HT-29 (cell line): ENCODE measurements around the gene SULT1C2. TPM values are rescaled to one million over a fixed set of nuclear protein-coding genes. Genes with fewer than 3 reads are reported as not detected.
"Not testable (repeated sequence)": the region's sequence is repeated elsewhere in the genome, so short reads cannot be mapped to it uniquely, and the experiment has no call there.

ENCODE experiments used
- DNase-seq: peaks from one replicate; pipeline ENCODE4 v3.0.0-alpha.2; 2015; ENCODE audit warnings: low spot score
- total RNA-seq: library from RNA; depleted of rRNA; stranded (reverse); fragments of >200 nt; shearing (Covaris generic); gene quantifications from 2 replicates; pipeline ENCODE4 v1.2.3, GENCODE V29; 2014; rRNA removed

SULT1C2 gene
- not detected in 2 replicates for total RNA-seq

DNA sequence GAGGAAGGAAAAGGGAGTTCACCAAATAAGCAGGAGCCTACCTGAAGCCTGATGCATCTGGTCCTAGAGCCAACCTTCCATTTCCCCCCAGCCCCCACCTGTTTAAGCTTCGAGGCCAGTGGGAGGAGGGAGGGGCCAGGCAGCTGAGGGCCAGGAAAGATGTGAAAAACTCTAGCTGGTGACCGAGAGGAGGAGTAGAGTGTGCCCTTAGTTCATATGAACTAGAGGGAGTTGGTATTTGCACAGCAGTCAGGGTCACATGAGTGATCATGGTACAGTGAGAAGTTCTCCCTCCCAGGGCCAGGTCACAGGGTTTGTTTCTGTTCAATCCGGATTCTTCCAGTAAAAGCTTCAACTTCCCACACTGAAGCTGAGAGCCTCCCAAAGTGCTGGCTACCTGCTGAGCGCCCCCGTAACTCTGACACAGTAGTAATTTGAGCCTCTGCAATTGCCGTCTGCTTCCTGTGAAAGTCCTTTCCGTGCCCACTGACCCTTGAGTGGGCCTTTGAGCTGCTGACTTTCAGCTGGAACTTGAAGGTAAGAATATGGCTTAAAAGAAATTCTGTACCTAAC is at the start of gene SULT1C2:
Gene SULT1C2, plus strand, starts transcription at position 362 of the 573 bp plus-strand sequence. CDS start 4,773 bp downstream, outside the sequence.
- no peak for DNase-seq

DNA sequence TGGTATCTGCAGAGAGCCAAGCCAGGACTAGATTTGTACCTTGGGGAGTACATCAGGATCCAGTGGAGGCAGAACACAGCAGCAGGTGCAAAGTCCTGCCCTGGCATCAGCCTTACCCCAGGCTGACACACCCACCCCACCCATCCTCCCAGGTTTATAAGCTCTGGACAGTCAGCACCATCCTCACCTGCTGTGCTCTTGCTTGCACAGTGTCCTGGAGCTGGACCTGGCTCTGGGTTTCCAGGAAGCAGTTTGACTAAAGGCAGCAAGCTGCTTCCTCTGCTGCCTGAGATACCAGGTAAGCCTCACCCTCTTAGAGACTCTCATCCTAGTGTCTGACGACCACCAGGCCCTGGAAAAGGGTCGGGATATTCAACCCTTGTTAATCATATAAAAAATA is 48.9 kb upstream of the SULT1C2 start, which contains the start of gene SULT1C3:
Gene SULT1C3, plus strand, starts transcription at position 183 of the 400 bp plus-strand sequence. CDS start 7,227 bp downstream, outside the sequence.
- DNase-seq, result peak; percentile 13

DNA sequence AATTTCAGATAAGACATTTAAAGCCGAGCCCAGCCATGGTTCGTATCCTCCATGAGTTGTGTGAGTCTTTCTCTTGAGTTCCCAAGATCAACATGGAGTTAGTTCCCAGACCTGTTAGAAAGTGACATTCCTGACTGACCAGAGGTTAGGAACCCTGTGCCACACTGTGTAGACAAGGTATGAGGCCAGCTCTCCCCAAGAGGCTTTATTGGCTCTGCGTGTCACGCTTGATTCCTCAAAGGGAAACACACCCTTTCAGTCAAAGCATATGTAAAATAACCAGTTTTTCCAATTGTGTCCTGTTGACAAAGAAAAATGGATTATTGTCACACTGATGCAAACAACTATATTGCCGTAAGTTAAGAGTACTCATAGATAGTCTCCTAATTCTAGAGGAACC is 47.7 kb upstream of the SULT1C2 start:
- DNase-seq, result no peak

DNA sequence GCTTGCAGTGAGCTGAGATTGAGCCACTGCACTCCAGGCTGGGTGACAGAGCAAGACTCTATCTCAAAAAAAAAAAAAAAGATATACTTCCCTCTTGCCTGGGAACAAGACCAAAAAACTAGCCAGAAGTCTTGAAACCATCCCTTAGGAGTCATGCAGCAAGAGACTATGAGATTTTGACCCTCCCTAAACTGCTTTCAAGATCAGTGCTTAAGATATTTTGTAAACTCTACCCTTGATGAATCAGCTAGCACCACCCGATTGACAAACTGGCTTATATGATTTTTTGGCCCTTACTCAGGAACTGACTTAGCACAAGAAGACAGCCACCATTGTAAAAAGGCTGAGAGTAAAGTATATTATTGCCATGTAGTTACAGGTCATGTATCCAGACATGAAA is 45.1 kb upstream of the SULT1C2 start:
- DNase-seq, result peak; percentile 61

DNA sequence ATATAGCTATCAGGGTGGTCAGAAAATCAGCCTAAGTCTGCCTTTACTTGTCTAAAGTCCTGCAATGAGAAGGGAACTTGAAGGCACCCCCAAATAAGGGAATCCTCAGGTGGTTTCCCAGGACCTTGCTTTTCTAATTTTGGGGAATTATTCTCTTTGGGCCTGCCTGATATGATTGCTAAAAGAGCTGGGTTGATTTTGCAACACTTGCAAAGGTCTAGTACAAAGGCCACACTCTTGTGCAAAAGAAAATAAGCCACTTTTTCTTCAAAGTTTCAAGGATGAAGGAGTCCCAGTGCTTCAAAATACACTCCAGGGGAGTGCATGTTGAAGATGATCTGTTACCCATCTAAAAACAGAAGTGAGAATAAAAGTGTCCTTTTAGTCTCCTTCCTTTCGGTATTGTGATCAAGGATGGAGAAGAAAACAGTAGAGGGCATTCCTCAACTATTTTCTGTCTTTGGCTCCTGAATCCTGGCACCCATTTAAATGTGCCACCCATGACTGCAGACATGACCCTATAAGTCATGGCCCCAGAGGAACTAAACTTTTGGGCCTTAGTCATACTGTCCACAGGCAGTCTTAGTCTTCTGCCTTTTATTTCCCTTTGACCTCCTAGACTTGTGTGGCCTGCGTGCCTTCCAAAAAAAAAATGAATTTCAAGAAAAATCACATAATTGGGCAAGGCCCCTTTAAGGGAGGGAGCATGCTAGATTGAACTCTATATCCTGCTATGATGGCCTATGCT is 43.9 kb upstream of the SULT1C2 start:
- no peak for DNase-seq

DNA sequence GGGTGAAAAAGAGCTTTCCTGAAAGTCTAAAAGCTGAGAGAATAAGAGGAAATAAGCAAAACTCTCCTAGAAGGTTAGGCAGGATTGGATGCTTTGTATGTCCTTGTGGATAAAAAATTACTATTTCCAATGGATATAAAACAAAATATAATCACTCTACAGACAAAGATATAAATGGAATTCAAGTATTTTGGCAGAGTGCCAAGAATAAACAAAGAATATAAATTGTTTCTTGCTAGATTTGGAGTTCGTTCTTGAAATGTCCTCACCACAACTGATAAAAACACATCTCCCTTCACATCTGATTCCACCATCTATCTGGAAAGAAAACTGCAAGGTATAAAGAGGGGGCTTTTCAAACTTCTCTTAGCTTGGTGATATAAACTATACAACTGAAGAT is 35.6 kb upstream of the SULT1C2 start:
- no peak for DNase-seq

DNA sequence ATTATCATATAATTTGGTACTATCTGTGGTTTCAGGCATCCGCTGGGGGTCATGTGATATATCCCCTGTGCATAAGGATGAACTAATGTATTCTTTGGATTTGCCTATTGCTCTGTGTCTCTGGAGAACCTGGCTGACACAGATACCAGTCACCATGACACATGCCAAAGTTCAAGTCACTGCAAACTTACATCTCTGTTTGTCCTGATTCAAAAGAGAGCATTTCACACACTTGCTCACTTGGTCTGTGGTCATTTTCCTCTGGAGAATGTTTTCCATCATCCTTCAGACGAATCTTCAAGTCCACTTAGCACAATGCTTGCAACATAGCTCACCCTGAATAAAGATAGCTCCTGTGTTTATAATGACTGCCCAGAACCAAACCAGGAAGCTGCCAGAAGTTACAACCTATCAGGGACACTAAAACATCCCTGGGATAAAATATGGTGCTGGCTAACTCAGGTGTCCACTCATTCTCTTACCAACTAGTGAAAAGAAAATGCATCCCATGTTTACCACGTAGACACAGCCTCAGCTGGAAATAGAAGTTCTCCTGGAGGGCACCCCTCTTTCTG is 30.9 kb upstream of the SULT1C2 start:
- DNase-seq, result no peak

DNA sequence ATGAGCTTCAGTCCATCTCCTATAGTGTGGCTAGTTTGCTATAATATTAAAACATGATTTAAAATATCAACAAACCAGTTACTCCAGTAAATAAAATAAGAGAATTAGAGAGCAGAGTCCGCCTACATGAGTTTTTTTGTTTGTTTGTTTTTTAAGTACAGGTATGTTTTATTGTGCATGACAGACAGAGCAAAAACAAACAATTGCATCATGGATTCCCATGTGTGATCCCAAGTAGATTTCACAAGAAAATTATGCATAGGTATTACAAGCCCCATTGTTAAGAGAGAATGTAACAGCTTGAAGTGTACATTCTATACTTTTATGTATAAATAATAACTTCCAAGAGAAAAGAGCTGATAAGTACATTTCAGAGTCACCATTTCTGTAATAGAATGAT is 27.9 kb upstream of the SULT1C2 start:
- DNase-seq, result no peak

DNA sequence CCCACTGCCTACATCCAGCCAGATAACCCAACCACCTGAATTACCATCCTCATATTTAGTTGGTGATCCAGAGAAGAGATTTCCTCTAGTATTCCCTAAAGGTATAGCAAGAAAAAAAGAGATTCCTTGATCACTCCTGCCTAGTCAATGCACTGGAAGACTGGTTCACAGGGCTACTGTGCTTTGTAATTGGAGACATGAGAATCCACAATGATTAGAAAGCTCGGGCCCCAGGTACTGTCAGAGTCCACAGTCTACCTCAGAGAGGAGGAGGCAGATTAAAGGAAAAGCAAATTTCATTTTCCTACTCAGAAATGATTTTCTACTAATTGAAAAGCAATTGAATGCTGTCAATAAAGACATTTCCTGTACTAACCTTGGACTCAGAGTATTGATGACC is 26.7 kb upstream of the SULT1C2 start:
- no peak for DNase-seq

DNA sequence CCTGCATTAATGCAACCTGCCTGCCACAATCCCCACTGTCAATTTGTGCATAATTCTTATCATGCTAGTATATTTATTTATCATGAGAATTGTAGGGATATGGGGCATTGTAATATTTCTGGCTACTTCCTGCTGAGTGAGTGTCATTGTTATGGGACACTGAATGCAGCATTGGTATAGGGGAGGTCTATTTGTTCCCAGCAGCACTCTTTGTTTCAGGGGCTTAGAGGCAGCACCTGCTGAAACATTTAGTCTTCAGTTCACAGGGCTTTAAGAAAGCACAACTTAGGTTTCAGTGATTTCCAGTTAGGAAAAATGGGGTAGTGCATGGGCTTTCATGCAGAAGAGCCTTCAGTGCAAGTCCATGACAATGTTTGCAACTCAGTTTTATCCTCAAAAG is 25.3 kb upstream of the SULT1C2 start:
- DNase-seq, result no peak

DNA sequence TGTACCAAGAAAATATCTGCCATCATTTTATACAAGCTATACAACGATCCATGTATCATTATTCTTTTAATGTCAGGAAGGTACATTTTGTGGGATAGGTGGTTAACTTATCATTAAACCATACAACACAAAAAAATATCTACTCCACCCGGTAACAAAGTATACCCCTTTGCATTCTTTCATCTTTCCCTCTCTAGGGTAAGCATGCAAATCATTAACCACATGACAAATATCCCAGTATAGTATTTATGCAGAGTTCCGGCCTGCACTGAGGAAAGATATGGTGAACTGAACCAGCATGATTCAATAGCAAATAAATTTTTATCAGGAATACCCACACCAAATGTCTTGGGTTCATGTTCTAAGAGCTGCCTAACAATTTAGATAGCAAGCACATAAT is 22.5 kb upstream of the SULT1C2 start:
- DNase-seq, result peak; percentile 61

DNA sequence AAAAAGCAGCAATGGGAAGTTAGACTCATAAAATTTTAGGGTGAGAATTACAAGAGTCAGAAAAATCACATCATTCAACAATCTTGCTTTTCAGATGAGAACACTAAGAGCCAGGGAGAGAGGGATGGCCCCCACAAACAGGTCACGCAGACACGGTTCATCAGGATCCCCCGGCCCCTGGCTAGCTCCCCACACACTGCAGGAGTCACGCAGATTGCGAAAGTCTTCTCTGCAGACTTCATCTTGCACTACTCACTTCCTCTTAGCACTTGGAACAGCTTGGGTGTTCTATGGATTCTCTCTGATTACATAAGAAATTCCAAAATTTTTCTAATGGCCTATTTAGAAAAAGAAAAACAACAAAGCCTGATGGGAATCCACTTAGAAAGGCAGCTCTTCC is 21.6 kb upstream of the SULT1C2 start:
- DNase-seq, result no peak

DNA sequence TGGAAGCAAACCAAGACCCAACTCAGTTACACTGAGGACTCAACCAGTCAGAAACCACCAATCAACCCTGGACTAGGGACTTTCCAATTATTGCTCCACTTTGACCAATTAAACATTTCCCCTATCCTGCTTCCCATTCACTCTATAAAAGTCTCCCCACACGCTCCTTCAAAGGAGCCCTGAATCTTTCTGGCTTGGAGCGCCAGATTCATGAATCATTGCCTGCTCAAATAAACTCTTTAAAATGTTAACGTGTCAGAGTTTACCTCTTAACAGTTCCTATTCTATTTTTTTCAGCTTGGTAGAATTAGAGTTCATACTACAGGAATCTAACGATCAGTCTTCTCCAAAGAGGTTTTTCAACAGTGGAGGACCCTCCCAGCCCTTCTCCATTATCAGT is 20.7 kb upstream of the SULT1C2 start:
- DNase-seq, result peak; percentile 37

DNA sequence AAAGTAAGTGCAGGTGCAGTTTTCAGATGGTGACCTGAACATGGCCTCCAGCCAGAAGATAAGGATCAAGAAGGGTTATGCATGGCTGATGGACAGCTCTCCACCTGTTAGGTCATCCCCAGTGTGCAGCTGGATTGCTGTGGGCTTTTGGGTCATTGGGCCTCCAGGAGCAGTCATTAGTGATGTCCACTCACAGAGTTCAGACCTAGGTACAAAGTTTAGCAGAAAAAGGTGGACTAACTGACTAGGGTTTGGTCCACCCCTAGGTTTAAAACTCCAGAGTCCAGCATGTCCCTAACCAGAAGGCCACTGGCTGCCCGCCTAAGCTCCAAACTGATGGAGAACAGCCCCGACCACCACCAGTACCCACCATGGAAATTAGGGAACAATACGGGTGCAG is 18.3 kb upstream of the SULT1C2 start:
- no peak for DNase-seq

DNA sequence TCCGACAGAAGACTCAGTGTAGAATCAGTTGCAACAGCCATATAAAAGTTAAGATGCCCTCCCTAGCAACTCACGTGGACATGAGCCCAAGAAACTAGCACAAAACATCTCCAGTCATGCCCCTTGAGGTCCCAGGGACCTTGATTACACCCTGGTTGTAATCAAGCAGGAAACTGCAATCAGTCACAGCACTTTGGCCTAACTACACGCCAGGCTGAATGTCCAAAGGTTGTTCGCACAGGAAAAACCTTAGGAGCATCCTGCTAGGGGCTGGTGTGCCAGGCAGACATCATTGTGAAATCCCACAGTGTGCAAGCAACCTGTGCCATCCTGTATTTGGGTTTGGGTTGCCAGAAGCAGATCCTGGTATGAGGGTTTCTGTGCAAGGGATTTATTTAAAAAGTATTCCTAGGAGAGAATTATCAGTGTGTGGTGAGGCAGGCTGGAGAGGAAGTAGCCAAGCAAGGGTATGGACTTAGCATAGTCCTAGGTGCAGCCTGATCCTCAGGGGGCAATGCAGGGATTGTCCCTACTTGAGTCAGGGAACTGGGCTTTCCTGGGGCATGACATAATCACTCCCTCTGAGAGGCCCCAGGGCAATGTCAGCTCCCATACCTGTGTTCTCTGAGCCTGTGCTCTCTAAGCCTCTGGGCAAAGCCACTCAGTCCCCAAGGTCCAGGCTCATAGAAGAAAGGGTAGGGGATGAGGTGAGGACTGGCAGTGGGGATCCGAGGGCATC is 17.8 kb upstream of the SULT1C2 start:
- DNase-seq, result no peak

DNA sequence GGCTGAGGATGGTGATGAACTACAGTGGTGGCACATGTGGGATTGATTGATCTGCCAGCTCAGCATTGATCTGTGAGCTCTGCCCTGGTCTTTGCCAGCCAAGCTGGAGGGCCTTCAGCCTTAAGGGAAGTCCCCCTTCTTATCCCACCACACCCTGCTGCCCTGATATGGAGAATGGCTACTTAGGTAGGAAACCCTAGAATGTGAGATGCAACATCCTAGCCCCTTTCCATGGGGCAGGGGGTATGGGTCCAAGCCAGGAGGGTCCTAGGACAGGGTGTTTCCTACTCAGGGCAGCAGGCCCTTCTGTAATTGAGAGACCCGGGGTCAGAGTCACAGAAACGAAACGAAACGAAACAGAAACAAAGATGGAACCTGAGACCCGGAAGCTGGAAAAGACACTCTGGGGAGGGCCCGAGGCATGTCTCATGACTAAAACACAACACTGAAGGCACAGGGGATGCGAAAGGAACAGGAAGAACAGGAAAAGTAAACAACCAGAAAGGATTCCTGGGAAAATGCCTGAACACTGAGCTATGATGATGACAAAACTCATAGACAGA is 16.9 kb upstream of the SULT1C2 start:
- peak; percentile 23 for DNase-seq

DNA sequence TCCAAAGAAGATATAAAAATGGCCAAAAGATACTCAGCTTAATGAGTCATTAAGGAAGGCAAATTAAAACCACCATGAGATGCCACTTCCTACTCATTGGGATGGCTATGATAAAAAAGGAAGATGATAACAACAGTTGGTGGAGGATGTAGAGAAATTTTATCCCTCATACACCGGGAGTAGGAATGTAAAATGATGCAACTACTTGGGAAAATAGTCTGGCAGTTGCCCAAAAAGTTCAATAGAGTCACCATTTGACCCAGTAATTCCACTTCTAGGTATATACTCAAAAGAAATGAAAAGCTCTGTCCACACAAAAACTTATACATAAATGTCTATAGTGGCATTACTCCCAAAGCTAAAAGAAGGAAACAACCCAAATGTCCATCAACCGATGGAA is 10.1 kb upstream of the SULT1C2 start:
- DNase-seq, result no peak

DNA sequence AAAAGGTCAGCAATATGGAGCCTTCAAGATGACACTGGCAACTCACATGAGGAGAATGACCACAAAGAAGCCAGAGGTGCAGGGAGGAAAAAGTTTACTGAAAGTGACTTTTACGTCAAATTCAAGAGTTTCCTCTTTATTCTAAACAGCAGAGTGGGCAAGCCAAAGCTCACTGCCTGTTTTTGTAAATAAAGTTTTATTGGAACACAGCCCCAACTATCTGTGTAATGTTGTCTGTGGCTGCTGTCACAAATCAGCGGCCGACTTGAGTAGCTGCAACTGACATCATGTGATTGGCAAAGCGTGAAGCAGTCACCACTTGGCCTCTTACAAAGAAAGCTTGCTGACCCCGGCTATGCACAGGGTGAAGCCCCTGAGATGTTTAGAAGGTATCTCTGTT is 9.2 kb upstream of the SULT1C2 start:
- no peak for DNase-seq

DNA sequence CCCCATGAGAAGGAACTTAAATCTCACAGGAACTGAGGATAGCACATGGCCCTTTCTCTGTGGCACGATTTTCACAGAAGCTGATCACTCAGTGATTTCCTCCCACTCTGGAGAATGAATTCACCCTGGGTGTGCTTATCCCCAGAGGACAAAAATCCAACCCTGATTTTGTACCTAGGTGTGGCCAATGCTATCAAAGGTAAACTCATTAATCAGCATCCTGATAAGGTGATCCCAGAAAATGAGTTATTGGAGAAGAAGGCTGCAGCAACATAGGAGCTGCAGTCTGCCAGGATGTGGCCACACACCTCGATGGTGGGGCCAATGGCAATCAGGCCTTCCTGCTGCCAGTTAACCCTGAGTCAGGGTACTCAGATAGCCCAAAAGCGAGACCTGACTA is 8.2 kb upstream of the SULT1C2 start:
- no peak for DNase-seq

DNA sequence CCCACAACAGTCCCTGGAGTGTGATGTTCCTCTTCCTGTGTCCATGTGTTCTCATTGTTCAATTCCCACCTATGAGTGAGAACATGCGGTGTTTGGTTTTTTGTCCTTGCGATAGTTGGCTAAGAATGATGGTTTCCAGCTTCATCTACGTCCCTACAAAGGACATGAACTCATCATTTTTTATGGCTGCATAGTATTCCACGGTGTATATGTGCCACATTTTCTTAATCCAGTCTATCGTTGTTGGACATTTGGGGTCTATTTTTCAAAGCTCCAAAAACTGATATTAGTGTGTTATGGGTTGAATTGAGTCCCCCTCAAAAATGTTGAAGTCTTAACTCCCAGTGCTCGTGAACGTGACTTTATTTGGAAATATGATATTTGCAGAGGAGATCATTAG is 4.1 kb upstream of the SULT1C2 start:
- not testable (repeated sequence) for DNase-seq

DNA sequence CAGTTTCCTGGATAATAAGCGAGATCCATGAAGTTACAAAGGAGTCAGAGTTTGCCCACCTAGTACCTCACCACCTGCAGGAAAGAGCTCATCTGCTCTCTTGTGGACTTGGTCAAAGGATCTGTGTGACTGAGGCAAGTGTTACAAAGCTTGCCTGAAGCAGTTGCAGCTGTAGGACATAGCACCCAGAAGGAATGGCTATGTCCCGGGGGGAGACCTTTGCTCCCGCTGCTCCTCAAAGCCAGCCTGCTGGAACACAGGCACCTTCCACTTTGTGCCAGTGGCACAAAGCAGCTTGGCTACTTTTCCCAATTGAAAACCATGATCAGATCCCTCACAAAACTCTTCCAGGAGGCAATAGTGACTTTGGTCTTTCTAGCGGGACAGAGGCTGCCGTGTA is 3.1 kb upstream of the SULT1C2 start:
- DNase-seq, result no peak

DNA sequence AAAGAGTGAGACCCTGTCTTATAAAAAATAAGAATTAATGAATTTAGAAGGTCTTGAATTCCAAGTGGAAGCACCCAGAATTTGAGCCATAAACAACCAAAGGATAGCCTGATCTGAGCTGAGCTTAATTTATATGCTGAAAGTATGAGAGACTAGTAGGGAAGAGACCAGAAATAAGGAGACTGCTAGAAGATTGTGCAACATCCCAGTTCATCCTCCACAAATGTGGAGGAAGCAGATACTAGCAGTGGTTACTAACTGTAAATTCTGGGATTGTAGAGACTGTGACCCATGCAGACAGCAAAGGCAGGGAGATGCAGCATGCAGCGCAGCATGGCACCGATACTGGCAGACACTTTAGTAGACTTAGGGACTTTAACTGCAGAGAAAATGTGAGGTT is 1.5 kb upstream of the SULT1C2 start:
- DNase-seq, result no peak
